HCT116 (cell line): Measurements from ENCODE around the gene FAM81A. TPM values are rescaled to one million over a fixed set of nuclear protein-coding genes. Genes with fewer than 3 reads are reported as not detected.

Experiments
- ATAC-seq: fragments of 200-7000 bp; cut with Tn5 transposase; 2 replicates; pipeline ENCODE4 v1.9.1; 2020; ENCODE audit warnings: mild to moderate bottlenecking, moderate library complexity
- BruUV-seq: library from RNA; stranded (reverse); fragments of 400-500 nt; replicated peaks from 2 replicates; lab custom pipeline; 2021; lab: Mats Ljungman, UMichigan
- CTCF ChIA-PET: fragments of 300-600 bp; sonication (Branson Sonifier 250); formaldehyde crosslinking; loops from one replicate; lab custom pipeline; 2021; ENCODE audit warnings: antibody characterized with exemption; lab: Charles Lee
- POLR2A ChIA-PET: fragments of 300-600, 350-600 bp; sonication (Branson Sonifier 250); formaldehyde crosslinking; loops from one replicate; lab custom pipeline; 2021; ENCODE audit warnings: antibody characterized with exemption; lab: Charles Lee
- RAD21 ChIA-PET, 2 experiments: fragments of 300-600 bp; sonication (Branson Sonifier 250); formaldehyde crosslinking; loops; one replicate each; lab custom pipeline; 2023; ENCODE audit warnings: low total read pairs in 2 of 2; ENCODE audit not compliant: uncharacterized antibody in 2 of 2, unreplicated experiment in 2 of 2, low non-redundant PET in 1 of 2; lab: Charles Lee
- DNase-seq: peaks from one replicate; pipeline ENCODE4 v3.0.0-alpha.2; 2010; ENCODE audit warnings: low read depth, low spot score
- H2AFZ ChIP-seq: fragments of 200-600 bp; shearing (Covaris generic), sonication (generic); 2 replicates; pipeline ENCODE4 v1.6.1; 2017; ENCODE audit warnings: low read depth, mixed run types, mixed read lengths, antibody characterized with exemption, low read length; ENCODE audit not compliant: poor library complexity, severe bottlenecking
- H3K27ac ChIP-seq: 2 replicates; pipeline ENCODE4 v1.5.1; 2012; ENCODE audit warnings: low read depth, low read length
- H3K27me3 ChIP-seq: fragments of 200-600 bp; sonication (generic); 2 replicates; pipeline ENCODE4 v1.6.1; 2016; ENCODE audit warnings: mixed run types, low read length, mixed read lengths; ENCODE audit not compliant: insufficient read depth
- H3K36me3 ChIP-seq, 2 experiments: fragments of 200-500 bp in 1 of 2; fragments of 200-600 bp in 1 of 2; sonication (Bioruptor generic) in 1 of 2; sonication (generic) in 1 of 2; 2 replicates each; pipeline versions ENCODE4 v1.5.1 to v1.6.1; 2014 to 2016; ENCODE audit warnings: low read length in 2 of 2, inconsistent platforms in 1 of 2, mixed read lengths in 1 of 2, mixed run types in 1 of 2; ENCODE audit not compliant: insufficient read depth in 2 of 2, control insufficient read depth in 1 of 2
- H3K4me1 ChIP-seq, 2 experiments: fragments of 200-600 bp in 1 of 2; sonication (generic) in 1 of 2; 2 replicates each; pipeline versions ENCODE4 v1.5.1 to v1.6.1; 2012 to 2017; ENCODE audit warnings: low read length in 2 of 2, inconsistent platforms in 1 of 2, mild to moderate bottlenecking in 1 of 2, mixed read lengths in 1 of 2, mixed run types in 1 of 2, moderate library complexity in 1 of 2; ENCODE audit not compliant: insufficient read depth in 2 of 2, control insufficient read depth in 1 of 2
- H3K4me2 ChIP-seq: fragments of 200-600 bp; sonication (generic); 2 replicates; pipeline ENCODE4 v1.6.1; 2017; ENCODE audit warnings: mixed run types, low read length, mixed read lengths
- H3K4me3 ChIP-seq, 2 experiments: fragments of 200-600 bp in 1 of 2; sonication (generic) in 1 of 2; replicated peaks in 1 of 2; 2 replicates each; pipeline ENCODE4 v1.5.1; 2011 to 2016; ENCODE audit warnings: low read length in 2 of 2, control low read depth in 1 of 2, low read depth in 1 of 2, mild to moderate bottlenecking in 1 of 2, mixed read lengths in 1 of 2, mixed run types in 1 of 2
- H3K79me2 ChIP-seq: fragments of 200-600 bp; sonication (generic); 2 replicates; pipeline ENCODE4 v1.6.1; 2017; ENCODE audit warnings: mild to moderate bottlenecking, mixed run types, low read length, moderate library complexity, mixed read lengths; ENCODE audit not compliant: insufficient read depth
- H3K9ac ChIP-seq: fragments of 200-600 bp; sonication (generic); 2 replicates; pipeline ENCODE4 v1.6.1; 2016; ENCODE audit warnings: low read length, mixed read lengths
- H3K9me2 ChIP-seq: fragments of 200-600 bp; sonication (generic), shearing (Covaris generic); 2 replicates; pipeline ENCODE4 v1.6.1; 2017; ENCODE audit warnings: mixed run types, mild to moderate bottlenecking, moderate library complexity; ENCODE audit not compliant: insufficient read depth
- H3K9me3 ChIP-seq, 2 experiments: fragments of 200-500 bp in 1 of 2; fragments of 200-600 bp in 1 of 2; sonication (Bioruptor generic) in 1 of 2; sonication (generic) in 1 of 2; 2 replicates each; pipeline ENCODE4 v1.6.1; 2014 to 2017; ENCODE audit warnings: low read length in 2 of 2, mixed read lengths in 2 of 2, inconsistent platforms in 1 of 2, low read depth in 1 of 2, mild to moderate bottlenecking in 1 of 2, mixed run types in 1 of 2, moderate library complexity in 1 of 2; ENCODE audit not compliant: control insufficient read depth in 1 of 2, insufficient read depth in 1 of 2
- H4K20me1 ChIP-seq: fragments of 200-600 bp; sonication (generic), shearing (Covaris generic); 2 replicates; pipeline ENCODE4 v1.6.1; 2017; ENCODE audit warnings: mixed run types, mild to moderate bottlenecking, moderate library complexity; ENCODE audit not compliant: insufficient read depth
- ATF3 ChIP-seq: IDR thresholded peaks from 2 replicates; pipeline ENCODE4 v1.6.1; 2012
- CTCF ChIP-seq, 3 experiments: fragments of 200-600 bp in 1 of 3; sonication (generic) in 1 of 3; IDR thresholded peaks in 2 of 3; conservative IDR thresholded peaks in 1 of 3; 2 replicates each; pipeline ENCODE4 v1.5.1; 2012 to 2017; ENCODE audit warnings: low read depth in 2 of 3, low read length in 2 of 3, antibody characterized with exemption in 1 of 3, borderline replicate concordance in 1 of 3, control low read depth in 1 of 3, mild to moderate bottlenecking in 1 of 3, mixed read lengths in 1 of 3, mixed run types in 1 of 3, moderate library complexity in 1 of 3; ENCODE audit not compliant: insufficient read depth in 1 of 3
- ELF1 ChIP-seq: IDR thresholded peaks from 2 replicates; pipeline ENCODE4 v1.6.1; 2012; ENCODE audit warnings: low read depth, borderline replicate concordance
- JUND ChIP-seq: IDR thresholded peaks from 2 replicates; pipeline ENCODE4 v1.6.1; 2012
- POLR2A ChIP-seq: IDR thresholded peaks from 2 replicates; pipeline ENCODE4 v1.7.0; 2011; ENCODE audit warnings: borderline replicate concordance; ENCODE audit not compliant: insufficient read depth, insufficient read length; ENCODE audit errors: extremely low read depth
- POLR2AphosphoS5 ChIP-seq: IDR thresholded peaks from 2 replicates; pipeline ENCODE4 v1.6.1; 2011; ENCODE audit warnings: mild to moderate bottlenecking, low read depth, low read length, moderate library complexity
- REST ChIP-seq: IDR thresholded peaks from 2 replicates; pipeline ENCODE4 v1.6.1; 2012; ENCODE audit warnings: low read depth
- SP1 ChIP-seq: IDR thresholded peaks from 2 replicates; pipeline ENCODE4 v1.6.1; 2012; ENCODE audit warnings: low read depth
- intact Hi-C: fragments of 100-400 bp; cut with micrococcal nuclease; formaldehyde crosslinking; loops from 2 replicates; pipeline ENCODE4 v1.10.0; 2022
- total RNA-seq: library from RNA; stranded (reverse); gene quantifications from one replicate; pipeline ENCODE4 v1.2.1, GENCODE V29; 2021; ENCODE audit not compliant: unreplicated experiment

The FAM81A gene
- total RNA-seq, 1 experiment from 2014 or later, result 6.6 TPM

- Histone ChIP-seq H3K9me2 (no peaks in the 10 kb centered on the region), H3K36me3 (no peaks in the 10 kb centered on the region), H3K79me2 (no peaks in the 10 kb centered on the region), H3K9ac (no peak overlapping the region), H3K4me3 (no peak overlapping the region), H3K27me3 (no peaks in the 10 kb centered on the region), H4K20me1 (no peaks in the 10 kb centered on the region), H3K4me1 (no peaks in the 10 kb centered on the region), H3K27ac (no peak overlapping the region), H2AFZ (no peak overlapping the region), H3K9me3 (no peaks in the 10 kb centered on the region), H3K4me2 (no peak overlapping the region)
- no TSS peak for BruUV-seq
- no peak for TF ChIP-seq POLR2AphosphoS5
- TF ChIP-seq SP1, result no peak
- TF ChIP-seq POLR2A, result no peak
- TF ChIP-seq ELF1, result no peak
- no peak for TF ChIP-seq JUND
- TF ChIP-seq ATF3, result no peak
- no peak for DNase-seq
- POLR2A ChIA-PET, result no interaction called here
- RAD21 ChIA-PET, result no interaction called here
- no peak for ATAC-seq
- intact Hi-C loops, result no loop called here
- CTCF ChIA-PET, result no interaction called here
These were observed 17.9 kb upstream of the FAM81A start for GRCh38 chr15:59420108-59420507.

GRCh38 chr15:59420986-59421618, 16.9 kb upstream of the FAM81A start:
- POLR2A ChIA-PET, result interaction anchor here (1.0 kb wide), 1 partner anchor 48 kb away, joined by 3 read pairs; the partner anchor contains the start of gene MYO1E
- no peak overlapping the region for H3K27ac ChIP-seq
- TF ChIP-seq REST, result peak; percentile 43
- TF ChIP-seq CTCF (IDR thresholded peaks at IDR 0.05 in 2 of 3, conservative IDR thresholded peaks at IDR 0.05 in 1 of 3; ENCODE audit: borderline replicate concordance in 1 of 3, insufficient read depth in 1 of 3, low read depth in 2 of 3, low read length in 2 of 3), result no peak
- no peak for ATAC-seq
- BruUV-seq, result no TSS peak
- RAD21 ChIA-PET, result no interaction called here
- intact Hi-C loops, result no loop called here
- no peaks in the 10 kb centered on the region for H3K9me3 ChIP-seq
- no peak overlapping the region for H3K4me3 ChIP-seq
- no peaks in the 10 kb centered on the region for H3K36me3 ChIP-seq
- no peak overlapping the region for H3K4me2 ChIP-seq
- no peaks in the 10 kb centered on the region for H3K79me2 ChIP-seq
- H3K4me1 ChIP-seq, result no peaks in the 10 kb centered on the region
- DNase-seq, result no peak
- no peak overlapping the region for H3K9ac ChIP-seq
- H4K20me1 ChIP-seq, result no peaks in the 10 kb centered on the region
- H3K9me2 ChIP-seq, result no peaks in the 10 kb centered on the region
- H3K27me3 ChIP-seq, result no peaks in the 10 kb centered on the region
- no peak overlapping the region for H2AFZ ChIP-seq
- CTCF ChIA-PET, result no interaction called here
